HCT116 (cell line): Measurements from ENCODE around the gene PLK4. TPM values are rescaled to one million over a fixed set of nuclear protein-coding genes. Genes with fewer than 3 reads are reported as not detected.

ENCODE experiments used
- ATAC-seq: fragments of 200-7000 bp; cut with Tn5 transposase; 2 replicates; pipeline ENCODE4 v1.9.1; 2020; ENCODE audit warnings: mild to moderate bottlenecking, moderate library complexity
- BruUV-seq: library from RNA; stranded (reverse); fragments of 400-500 nt; replicated peaks from 2 replicates; lab custom pipeline; 2021; lab: Mats Ljungman, UMichigan
- CTCF ChIA-PET: fragments of 300-600 bp; sonication (Branson Sonifier 250); formaldehyde crosslinking; loops from one replicate; lab custom pipeline; 2021; ENCODE audit warnings: antibody characterized with exemption; lab: Charles Lee
- POLR2A ChIA-PET: fragments of 300-600, 350-600 bp; sonication (Branson Sonifier 250); formaldehyde crosslinking; loops from one replicate; lab custom pipeline; 2021; ENCODE audit warnings: antibody characterized with exemption; lab: Charles Lee
- RAD21 ChIA-PET, 2 experiments: fragments of 300-600 bp; sonication (Branson Sonifier 250); formaldehyde crosslinking; loops; one replicate each; lab custom pipeline; 2023; ENCODE audit warnings: low total read pairs in 2 of 2; ENCODE audit not compliant: uncharacterized antibody in 2 of 2, unreplicated experiment in 2 of 2, low non-redundant PET in 1 of 2; lab: Charles Lee
- DNase-seq: peaks from one replicate; pipeline ENCODE4 v3.0.0-alpha.2; 2010; ENCODE audit warnings: low read depth, low spot score
- H2AFZ ChIP-seq: fragments of 200-600 bp; shearing (Covaris generic), sonication (generic); 2 replicates; pipeline ENCODE4 v1.6.1; 2017; ENCODE audit warnings: low read depth, mixed run types, mixed read lengths, antibody characterized with exemption, low read length; ENCODE audit not compliant: poor library complexity, severe bottlenecking
- H3K27ac ChIP-seq: 2 replicates; pipeline ENCODE4 v1.5.1; 2012; ENCODE audit warnings: low read depth, low read length
- H3K27me3 ChIP-seq: fragments of 200-600 bp; sonication (generic); 2 replicates; pipeline ENCODE4 v1.6.1; 2016; ENCODE audit warnings: mixed run types, low read length, mixed read lengths; ENCODE audit not compliant: insufficient read depth
- H3K36me3 ChIP-seq, 2 experiments: fragments of 200-500 bp in 1 of 2; fragments of 200-600 bp in 1 of 2; sonication (Bioruptor generic) in 1 of 2; sonication (generic) in 1 of 2; 2 replicates each; pipeline versions ENCODE4 v1.5.1 to v1.6.1; 2014 to 2016; ENCODE audit warnings: low read length in 2 of 2, inconsistent platforms in 1 of 2, mixed read lengths in 1 of 2, mixed run types in 1 of 2; ENCODE audit not compliant: insufficient read depth in 2 of 2, control insufficient read depth in 1 of 2
- H3K4me1 ChIP-seq, 2 experiments: fragments of 200-600 bp in 1 of 2; sonication (generic) in 1 of 2; 2 replicates each; pipeline versions ENCODE4 v1.5.1 to v1.6.1; 2012 to 2017; ENCODE audit warnings: low read length in 2 of 2, inconsistent platforms in 1 of 2, mild to moderate bottlenecking in 1 of 2, mixed read lengths in 1 of 2, mixed run types in 1 of 2, moderate library complexity in 1 of 2; ENCODE audit not compliant: insufficient read depth in 2 of 2, control insufficient read depth in 1 of 2
- H3K4me2 ChIP-seq: fragments of 200-600 bp; sonication (generic); 2 replicates; pipeline ENCODE4 v1.6.1; 2017; ENCODE audit warnings: mixed run types, low read length, mixed read lengths
- H3K4me3 ChIP-seq, 2 experiments: fragments of 200-600 bp in 1 of 2; sonication (generic) in 1 of 2; replicated peaks in 1 of 2; 2 replicates each; pipeline ENCODE4 v1.5.1; 2011 to 2016; ENCODE audit warnings: low read length in 2 of 2, control low read depth in 1 of 2, low read depth in 1 of 2, mild to moderate bottlenecking in 1 of 2, mixed read lengths in 1 of 2, mixed run types in 1 of 2
- H3K79me2 ChIP-seq: fragments of 200-600 bp; sonication (generic); 2 replicates; pipeline ENCODE4 v1.6.1; 2017; ENCODE audit warnings: mild to moderate bottlenecking, mixed run types, low read length, moderate library complexity, mixed read lengths; ENCODE audit not compliant: insufficient read depth
- H3K9ac ChIP-seq: fragments of 200-600 bp; sonication (generic); 2 replicates; pipeline ENCODE4 v1.6.1; 2016; ENCODE audit warnings: low read length, mixed read lengths
- H3K9me2 ChIP-seq: fragments of 200-600 bp; sonication (generic), shearing (Covaris generic); 2 replicates; pipeline ENCODE4 v1.6.1; 2017; ENCODE audit warnings: mixed run types, mild to moderate bottlenecking, moderate library complexity; ENCODE audit not compliant: insufficient read depth
- H3K9me3 ChIP-seq, 2 experiments: fragments of 200-500 bp in 1 of 2; fragments of 200-600 bp in 1 of 2; sonication (Bioruptor generic) in 1 of 2; sonication (generic) in 1 of 2; 2 replicates each; pipeline ENCODE4 v1.6.1; 2014 to 2017; ENCODE audit warnings: low read length in 2 of 2, mixed read lengths in 2 of 2, inconsistent platforms in 1 of 2, low read depth in 1 of 2, mild to moderate bottlenecking in 1 of 2, mixed run types in 1 of 2, moderate library complexity in 1 of 2; ENCODE audit not compliant: control insufficient read depth in 1 of 2, insufficient read depth in 1 of 2
- H4K20me1 ChIP-seq: fragments of 200-600 bp; sonication (generic), shearing (Covaris generic); 2 replicates; pipeline ENCODE4 v1.6.1; 2017; ENCODE audit warnings: mixed run types, mild to moderate bottlenecking, moderate library complexity; ENCODE audit not compliant: insufficient read depth
- ATF3 ChIP-seq: IDR thresholded peaks from 2 replicates; pipeline ENCODE4 v1.6.1; 2012
- CBX3 ChIP-seq: IDR thresholded peaks from 2 replicates; pipeline ENCODE4 v1.6.1; 2012; ENCODE audit warnings: low read depth
- CEBPB ChIP-seq: IDR thresholded peaks from 2 replicates; pipeline ENCODE4 v1.6.1; 2012; ENCODE audit warnings: low read depth
- CTCF ChIP-seq, 3 experiments: fragments of 200-600 bp in 1 of 3; sonication (generic) in 1 of 3; IDR thresholded peaks in 2 of 3; conservative IDR thresholded peaks in 1 of 3; 2 replicates each; pipeline ENCODE4 v1.5.1; 2012 to 2017; ENCODE audit warnings: low read depth in 2 of 3, low read length in 2 of 3, antibody characterized with exemption in 1 of 3, borderline replicate concordance in 1 of 3, control low read depth in 1 of 3, mild to moderate bottlenecking in 1 of 3, mixed read lengths in 1 of 3, mixed run types in 1 of 3, moderate library complexity in 1 of 3; ENCODE audit not compliant: insufficient read depth in 1 of 3
- ELF1 ChIP-seq: IDR thresholded peaks from 2 replicates; pipeline ENCODE4 v1.6.1; 2012; ENCODE audit warnings: low read depth, borderline replicate concordance
- EZH2phosphoT487 ChIP-seq: fragments of 200-600 bp; IDR thresholded peaks from 2 replicates; pipeline ENCODE4 v1.6.1; 2018; ENCODE audit warnings: antibody characterized with exemption, borderline replicate concordance
- FOSL1 ChIP-seq: IDR thresholded peaks from 2 replicates; pipeline ENCODE4 v1.6.1; 2012; ENCODE audit warnings: low read depth
- JUND ChIP-seq: IDR thresholded peaks from 2 replicates; pipeline ENCODE4 v1.6.1; 2012
- POLR2A ChIP-seq: IDR thresholded peaks from 2 replicates; pipeline ENCODE4 v1.7.0; 2011; ENCODE audit warnings: borderline replicate concordance; ENCODE audit not compliant: insufficient read depth, insufficient read length; ENCODE audit errors: extremely low read depth
- POLR2AphosphoS5 ChIP-seq: IDR thresholded peaks from 2 replicates; pipeline ENCODE4 v1.6.1; 2011; ENCODE audit warnings: mild to moderate bottlenecking, low read depth, low read length, moderate library complexity
- RAD21 ChIP-seq: IDR thresholded peaks from 2 replicates; pipeline ENCODE4 v1.6.1; 2012; ENCODE audit warnings: low read depth, mild to moderate bottlenecking
- REST ChIP-seq: IDR thresholded peaks from 2 replicates; pipeline ENCODE4 v1.6.1; 2012; ENCODE audit warnings: low read depth
- SIN3A ChIP-seq: IDR thresholded peaks from 2 replicates; pipeline ENCODE4 v1.6.1; 2012; ENCODE audit warnings: low read depth
- SP1 ChIP-seq: IDR thresholded peaks from 2 replicates; pipeline ENCODE4 v1.6.1; 2012; ENCODE audit warnings: low read depth
- TCF7L2 ChIP-seq: IDR thresholded peaks from 2 replicates; pipeline ENCODE4 v1.7.0; 2011; ENCODE audit warnings: borderline replicate concordance, inconsistent platforms; ENCODE audit not compliant: insufficient read depth, insufficient read length; ENCODE audit errors: extremely low read depth
- ZBTB33 ChIP-seq: IDR thresholded peaks from 2 replicates; pipeline ENCODE4 v1.6.1; 2011; ENCODE audit warnings: mild to moderate bottlenecking, low read length, moderate library complexity; ENCODE audit not compliant: insufficient replicate concordance; ENCODE audit errors: extremely low read depth
- ZFX ChIP-seq: fragments of 450-650 bp; IDR thresholded peaks from 2 replicates; pipeline ENCODE4 v1.6.1; 2017
- ZNF274 ChIP-seq: fragments of 200-500 bp; sonication (Bioruptor generic); IDR thresholded peaks from 2 replicates; pipeline ENCODE4 v1.6.1; 2014; ENCODE audit warnings: mild to moderate bottlenecking, low read depth, low read length, inconsistent platforms
- intact Hi-C: fragments of 100-400 bp; cut with micrococcal nuclease; formaldehyde crosslinking; loops from 2 replicates; pipeline ENCODE4 v1.10.0; 2022
- total RNA-seq: library from RNA; stranded (reverse); gene quantifications from one replicate; pipeline ENCODE4 v1.2.1, GENCODE V29; 2021; ENCODE audit not compliant: unreplicated experiment

The PLK4 gene
- total RNA-seq, 1 experiment from 2014 or later: 34.8 TPM

GRCh38 chr4:127843704-127844600, 36.7 kb upstream of the PLK4 start:
- CTCF ChIA-PET: no interaction called here
- Histone ChIP-seq H3K4me2 (no peak overlapping the region), H3K79me2 (peaks cover 10% of the 10 kb centered on the region), H3K27me3 (no peaks in the 10 kb centered on the region), H3K9me3 (no peaks in the 10 kb centered on the region), H3K4me3 (no peak overlapping the region), H3K9ac (no peak overlapping the region), H3K9me2 (no peaks in the 10 kb centered on the region), H4K20me1 (no peaks in the 10 kb centered on the region), H2AFZ (no peak overlapping the region), H3K36me3 (no peaks in the 10 kb centered on the region), H3K27ac (no peak overlapping the region), H3K4me1 (peaks cover 0 to 6% of the 10 kb centered on the region in 2 experiments; a peak in 1 of 4 replicates)
- RAD21 ChIA-PET: no interaction called here
- TF ChIP-seq ELF1 (no peak), ZFX (no peak), TCF7L2 (no peak), POLR2A (no peak), CTCF (IDR thresholded peaks at IDR 0.05 in 2 of 3, conservative IDR thresholded peaks at IDR 0.05 in 1 of 3; ENCODE audit: borderline replicate concordance in 1 of 3, insufficient read depth in 1 of 3, low read depth in 2 of 3, low read length in 2 of 3) (no peak), ZBTB33 (no peak), POLR2AphosphoS5 (no peak), ZNF274 (no peak), SP1 (no peak), SIN3A (no peak), ATF3 (no peak), RAD21 (no peak), EZH2phosphoT487 (no peak), CEBPB (no peak), FOSL1 (no peak), CBX3 (no peak), REST (no peak), JUND (no peak)
- no TSS peak for BruUV-seq
- POLR2A ChIA-PET: no interaction called here
- ATAC-seq: no peak
- no peak for DNase-seq
- intact Hi-C loops: no loop called here
